K562 (cell line): ENCODE measurements around the gene KISS1. TPM values are rescaled to one million over a fixed set of nuclear protein-coding genes. Genes with fewer than 3 reads are reported as not detected.

ENCODE experiments used
- ARID1B ChIP-seq: fragments of 450-650 bp; IDR thresholded peaks from 2 replicates; pipeline ENCODE4 v1.6.1; 2016; ENCODE audit warnings: antibody characterized with exemption, mild to moderate bottlenecking, inconsistent platforms
- BRCA1 ChIP-seq, 2 experiments: fragments of 450-650 bp in 1 of 2; sonication (generic) in 1 of 2; formaldehyde crosslinking in 1 of 2; IDR thresholded peaks; 2 replicates each; pipeline versions ENCODE4 v1.5.0 to v1.6.1; 2017 to 2020; ENCODE audit warnings: mild to moderate bottlenecking in 1 of 2, missing genetic modification reagents in 1 of 2
- CBFA2T2 ChIP-seq: fragments of 450-650 bp; conservative IDR thresholded peaks from 2 replicates; pipeline ENCODE4 v1.6.1; 2017; ENCODE audit warnings: mild to moderate bottlenecking
- FOXJ2 ChIP-seq: fragments of 200-800 bp; sonication (Bioruptor generic); IDR thresholded peaks from 2 replicates; pipeline ENCODE4 v1.6.1; 2016; ENCODE audit warnings: missing genetic modification characterization, missing compliant biosample characterization
- HDAC6 ChIP-seq: IDR thresholded peaks from 2 replicates; pipeline ENCODE4 v1.6.1; 2012; ENCODE audit warnings: low read depth, mild to moderate bottlenecking, control low read depth, inconsistent platforms, low read length, moderate library complexity
- HDGF ChIP-seq: fragments of 450-650 bp; IDR thresholded peaks from 2 replicates; pipeline ENCODE4 v1.6.1; 2016
- LARP7 ChIP-seq: fragments of 450-650 bp; IDR thresholded peaks from 2 replicates; pipeline ENCODE4 v1.6.1; 2016
- MCM7 ChIP-seq, 2 experiments: fragments of 450-650 bp; IDR thresholded peaks; 2 replicates each; pipeline ENCODE4 v1.6.1; 2016 to 2018
- MTA2 ChIP-seq: fragments of 450-650 bp; IDR thresholded peaks from 2 replicates; pipeline ENCODE4 v1.6.1; 2016; ENCODE audit warnings: low read depth
- NCOA4 ChIP-seq: fragments of 450-650 bp; IDR thresholded peaks from 2 replicates; pipeline ENCODE4 v1.6.1; 2018; ENCODE audit warnings: mild to moderate bottlenecking; ENCODE audit not compliant: partially characterized antibody
- RAD21 ChIP-seq, 2 experiments: fragments of 250-450 bp in 1 of 2; fragments of 450-650 bp in 1 of 2; sonication (Bioruptor Pico) in 1 of 2; formaldehyde crosslinking in 1 of 2; IDR thresholded peaks in 1 of 2; conservative IDR thresholded peaks in 1 of 2; 2 replicates each; pipeline versions ENCODE4 v1.4.0 to v1.8.0; 2020 to 2022; ENCODE audit warnings: mild to moderate bottlenecking in 2 of 2, moderate library complexity in 1 of 2
- SAFB2 ChIP-seq: fragments of 200-400 bp; formaldehyde crosslinking; IDR thresholded peaks from 2 replicates; pipeline ENCODE4 v1.6.1; 2018; ENCODE audit warnings: borderline replicate concordance, low read length, low read depth, moderate library complexity; ENCODE audit not compliant: severe bottlenecking
- SMAD3 ChIP-seq: fragments of 450-650 bp; formaldehyde crosslinking; conservative IDR thresholded peaks from 2 replicates; pipeline ENCODE4 v1.4.0; 2020; ENCODE audit warnings: mild to moderate bottlenecking
- SUPT5H ChIP-seq: fragments of 450-650 bp; IDR thresholded peaks from 2 replicates; pipeline ENCODE4 v1.6.1; 2016
- TAF7 ChIP-seq: fragments of 450-650 bp; IDR thresholded peaks from 2 replicates; pipeline ENCODE4 v1.6.1; 2016; ENCODE audit warnings: missing genetic modification characterization, missing compliant biosample characterization
- TCF3 ChIP-seq: sonication (generic); formaldehyde crosslinking; IDR thresholded peaks from 2 replicates; pipeline ENCODE4 v1.4.0; 2020; ENCODE audit warnings: mild to moderate bottlenecking, missing genetic modification reagents
- TOE1 ChIP-seq, 2 experiments: fragments of 450-650 bp in 1 of 2; sonication (generic) in 1 of 2; formaldehyde crosslinking in 1 of 2; IDR thresholded peaks; 2 replicates each; pipeline versions ENCODE4 v1.7.1 to v1.8.0; 2016 to 2022; ENCODE audit warnings: borderline replicate concordance in 2 of 2, mild to moderate bottlenecking in 2 of 2, antibody characterized with exemption in 1 of 2, inconsistent platforms in 1 of 2, low read depth in 1 of 2, missing genetic modification reagents in 1 of 2, moderate library complexity in 1 of 2
- ZNF766 ChIP-seq: fragments of 200-800 bp; sonication (Bioruptor generic); conservative IDR thresholded peaks from 2 replicates; pipeline ENCODE4 v1.6.1; 2016; ENCODE audit warnings: missing genetic modification characterization, missing compliant biosample characterization
- polyA plus RNA-seq, 8 experiments: library from polyadenylated mRNA; depleted of rRNA in 4 of 8; stranded (reverse) in 5 of 8; unstranded in 3 of 8; fragments of >200 nt; fragmentation: Nextera tagmentation in 2 of 8; fragmentation: Illumina TruSeq in 1 of 8; extraction: Ambion mirVana in 2 of 8; extraction: Trizol in 1 of 8; gene quantifications; 2 replicates each; pipeline versions ENCODE4 v1.2.1 to v1.2.3, GENCODE V29; 2011 to 2014; ENCODE audit warnings: inconsistent platforms in 1 of 8, missing spikeins in 1 of 8
- total RNA-seq, 7 experiments: library from RNA; depleted of rRNA in 6 of 7; stranded (reverse); fragments of >200 nt in 6 of 7; fragmentation: Illumina TruSeq in 2 of 7; extraction: Trizol in 2 of 7; gene quantifications; 2 replicates each; pipeline versions ENCODE4 v1.2.1 to v1.2.3, GENCODE V29; 2011 to 2021; ENCODE audit warnings: low replicate concordance in 1 of 7
- TF ChIP-seq, protein P1 (sequence below): fragments of 250-450 bp; sonication (Bioruptor Pico); IDR thresholded peaks from 2 replicates; pipeline ENCODE4 v1.8.0; 2021; ENCODE audit warnings: moderate library complexity, mild to moderate bottlenecking, inconsistent platforms
- TF ChIP-seq, protein P2 (sequence below), 2 experiments: fragments of 200-800 bp in 1 of 2; sonication (Bioruptor generic) in 1 of 2; sonication (generic) in 1 of 2; formaldehyde crosslinking in 1 of 2; IDR thresholded peaks in 1 of 2; conservative IDR thresholded peaks in 1 of 2; 2 replicates each; pipeline versions ENCODE4 v1.5.0 to v1.6.1; 2016 to 2020; ENCODE audit warnings: missing compliant biosample characterization in 1 of 2, missing genetic modification characterization in 1 of 2, missing genetic modification reagents in 1 of 2
- TF ChIP-seq, protein P3 (sequence below): fragments of 250-450 bp; sonication (Bioruptor Pico); IDR thresholded peaks from 2 replicates; pipeline ENCODE4 v1.5.0; 2021
- TF ChIP-seq, protein P4 (sequence below), 2 experiments: IDR thresholded peaks; 2 replicates each; pipeline ENCODE4 v1.6.1; 2011; ENCODE audit warnings: borderline replicate concordance in 1 of 2, control low read depth in 1 of 2, low read depth in 1 of 2, low read length in 1 of 2, mild to moderate bottlenecking in 1 of 2, mixed read lengths in 1 of 2, moderate library complexity in 1 of 2; ENCODE audit not compliant: insufficient read depth in 1 of 2, insufficient read length in 1 of 2, poor library complexity in 1 of 2, severe bottlenecking in 1 of 2; ENCODE audit errors: extremely low read depth in 1 of 2
- TF ChIP-seq, protein P5 (sequence below): sonication (generic); formaldehyde crosslinking; IDR thresholded peaks from 2 replicates; pipeline ENCODE4 v1.8.0; 2022; ENCODE audit warnings: missing genetic modification reagents, mild to moderate bottlenecking, borderline replicate concordance

The KISS1 gene
- total and polyA plus RNA-seq, 9 of the 15 experiments (the other 6 are each of a cell fraction or from before 2014, with no cell fraction given), result 0.31 TPM; not detected in 8

DNA sequence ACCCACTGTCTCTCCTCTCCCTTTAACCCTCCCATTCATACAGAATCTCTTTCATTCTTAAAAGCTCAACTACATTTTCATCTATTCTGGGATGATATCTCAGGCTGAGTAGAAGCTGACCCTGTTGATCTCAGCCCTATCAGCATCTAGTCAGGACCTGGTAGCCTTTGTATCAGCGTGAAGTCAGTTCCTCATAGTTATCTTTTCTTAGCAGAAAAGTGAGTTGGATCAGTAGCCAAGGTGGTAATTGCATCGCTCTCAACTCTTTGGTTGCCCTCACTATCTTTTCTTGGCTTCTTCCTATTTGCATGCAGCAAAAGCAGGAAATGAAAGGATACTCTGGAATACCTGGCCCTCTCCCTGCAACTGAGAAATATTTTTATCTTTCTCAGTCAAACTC, 31.1 kb upstream of the KISS1 start (continued):
- TF ChIP-seq ZNF766 (CRISPR knock-in tag), result peak; percentile 87
- peak; percentile 78 for TF ChIP-seq MTA2
- TF ChIP-seq, protein P1, sequence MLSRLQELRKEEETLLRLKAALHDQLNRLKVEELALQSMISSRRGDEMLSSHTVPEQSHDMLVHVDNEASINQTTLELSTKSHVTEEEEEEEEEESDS, result no peak
- TF ChIP-seq, protein P2, sequence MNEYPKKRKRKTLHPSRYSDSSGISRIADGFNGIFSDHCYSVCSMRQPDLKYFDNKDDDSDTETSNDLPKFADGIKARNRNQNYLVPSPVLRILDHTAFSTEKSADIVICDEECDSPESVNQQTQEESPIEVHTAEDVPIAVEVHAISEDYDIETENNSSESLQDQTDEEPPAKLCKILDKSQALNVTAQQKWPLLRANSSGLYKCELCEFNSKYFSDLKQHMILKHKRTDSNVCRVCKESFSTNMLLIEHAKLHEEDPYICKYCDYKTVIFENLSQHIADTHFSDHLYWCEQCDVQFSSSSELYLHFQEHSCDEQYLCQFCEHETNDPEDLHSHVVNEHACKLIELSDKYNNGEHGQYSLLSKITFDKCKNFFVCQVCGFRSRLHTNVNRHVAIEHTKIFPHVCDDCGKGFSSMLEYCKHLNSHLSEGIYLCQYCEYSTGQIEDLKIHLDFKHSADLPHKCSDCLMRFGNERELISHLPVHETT (CRISPR knock-in tag; conservative IDR thresholded peaks at IDR 0.05 in 1 of 2, IDR thresholded peaks at IDR 0.05 in 1 of 2), result peak in 1 of 2 experiments; percentile 91; a peak in 2 of 4 replicates
- no peak for TF ChIP-seq FOXJ2 (tag)
- peak; percentile 90 for TF ChIP-seq ARID1B
- no peak for TF ChIP-seq BRCA1 (IDR thresholded peaks at IDR 0.05)
- TF ChIP-seq BRCA1 (CRISPR knock-in tag; IDR thresholded peaks at IDR 0.05), result no peak
- TF ChIP-seq TAF7 (tag), result no peak
- TF ChIP-seq NCOA4, result no peak
- no peak for TF ChIP-seq TOE1 (IDR thresholded peaks at IDR 0.05; ENCODE audit: borderline replicate concordance)
- no peak for TF ChIP-seq TOE1 (CRISPR knock-in tag; IDR thresholded peaks at IDR 0.05; ENCODE audit: borderline replicate concordance, low read depth)
- TF ChIP-seq, protein P3, sequence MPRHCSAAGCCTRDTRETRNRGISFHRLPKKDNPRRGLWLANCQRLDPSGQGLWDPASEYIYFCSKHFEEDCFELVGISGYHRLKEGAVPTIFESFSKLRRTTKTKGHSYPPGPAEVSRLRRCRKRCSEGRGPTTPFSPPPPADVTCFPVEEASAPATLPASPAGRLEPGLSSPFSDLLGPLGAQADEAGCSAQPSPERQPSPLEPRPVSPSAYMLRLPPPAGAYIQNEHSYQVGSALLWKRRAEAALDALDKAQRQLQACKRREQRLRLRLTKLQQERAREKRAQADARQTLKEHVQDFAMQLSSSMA (CRISPR knock-in tag), result no peak
- TF ChIP-seq HDGF, result no peak
- TF ChIP-seq MCM7 (IDR thresholded peaks at IDR 0.05), result no peak
- TF ChIP-seq TCF3 (CRISPR knock-in tag), result peak; percentile 97
- TF ChIP-seq SUPT5H, result no peak
- TF ChIP-seq HDAC6, result no peak
- TF ChIP-seq SAFB2, result no peak
- TF ChIP-seq SMAD3 (CRISPR knock-in tag), result peak; percentile 70; the same call in 1 of the 2 replicates
- TF ChIP-seq, protein P4, sequence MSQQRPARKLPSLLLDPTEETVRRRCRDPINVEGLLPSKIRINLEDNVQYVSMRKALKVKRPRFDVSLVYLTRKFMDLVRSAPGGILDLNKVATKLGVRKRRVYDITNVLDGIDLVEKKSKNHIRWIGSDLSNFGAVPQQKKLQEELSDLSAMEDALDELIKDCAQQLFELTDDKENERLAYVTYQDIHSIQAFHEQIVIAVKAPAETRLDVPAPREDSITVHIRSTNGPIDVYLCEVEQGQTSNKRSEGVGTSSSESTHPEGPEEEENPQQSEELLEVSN (IDR thresholded peaks at IDR 0.05; ENCODE audit: borderline replicate concordance in 1 of 2, extremely low read depth in 1 of 2, insufficient read depth in 1 of 2, insufficient read length in 1 of 2, low read depth in 1 of 2, low read length in 1 of 2, poor library complexity in 1 of 2, severe bottlenecking in 1 of 2), result no peak
- TF ChIP-seq CBFA2T2, result peak; percentile 89
- TF ChIP-seq, protein P5, sequence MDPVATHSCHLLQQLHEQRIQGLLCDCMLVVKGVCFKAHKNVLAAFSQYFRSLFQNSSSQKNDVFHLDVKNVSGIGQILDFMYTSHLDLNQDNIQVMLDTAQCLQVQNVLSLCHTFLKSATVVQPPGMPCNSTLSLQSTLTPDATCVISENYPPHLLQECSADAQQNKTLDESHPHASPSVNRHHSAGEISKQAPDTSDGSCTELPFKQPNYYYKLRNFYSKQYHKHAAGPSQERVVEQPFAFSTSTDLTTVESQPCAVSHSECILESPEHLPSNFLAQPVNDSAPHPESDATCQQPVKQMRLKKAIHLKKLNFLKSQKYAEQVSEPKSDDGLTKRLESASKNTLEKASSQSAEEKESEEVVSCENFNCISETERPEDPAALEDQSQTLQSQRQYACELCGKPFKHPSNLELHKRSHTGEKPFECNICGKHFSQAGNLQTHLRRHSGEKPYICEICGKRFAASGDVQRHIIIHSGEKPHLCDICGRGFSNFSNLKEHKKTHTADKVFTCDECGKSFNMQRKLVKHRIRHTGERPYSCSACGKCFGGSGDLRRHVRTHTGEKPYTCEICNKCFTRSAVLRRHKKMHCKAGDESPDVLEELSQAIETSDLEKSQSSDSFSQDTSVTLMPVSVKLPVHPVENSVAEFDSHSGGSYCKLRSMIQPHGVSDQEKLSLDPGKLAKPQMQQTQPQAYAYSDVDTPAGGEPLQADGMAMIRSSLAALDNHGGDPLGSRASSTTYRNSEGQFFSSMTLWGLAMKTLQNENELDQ (CRISPR knock-in tag), result no peak
- no peak for TF ChIP-seq RAD21 (CRISPR knock-in tag; conservative IDR thresholded peaks at IDR 0.05 in 1 of 2, IDR thresholded peaks at IDR 0.05 in 1 of 2)
- no peak for TF ChIP-seq LARP7
